Liver (tissue), 3 donors: ENCODE data around the gene ZDHHC9.
"Not testable (repeated sequence)": the region's sequence is repeated elsewhere in the genome, so short reads cannot be mapped to it uniquely, and the experiment has no call there.

Source experiments
- ATF3 ChIP-seq: IDR thresholded peaks from 2 replicates; pipeline ENCODE4 v1.6.1; 2016; ENCODE audit warnings: antibody characterized with exemption
- CTCF ChIP-seq: fragments of 150-350 bp; IDR thresholded peaks from 2 replicates; pipeline ENCODE4 v1.5.1; 2017; ENCODE audit warnings: improper control_type of control experiment, low read depth, low read length; ENCODE audit not compliant: missing input control
- FOXA1 ChIP-seq: IDR thresholded peaks from 2 replicates; pipeline ENCODE4 v1.6.1; 2016; ENCODE audit warnings: antibody characterized with exemption
- GABPA ChIP-seq, 2 donors: IDR thresholded peaks in 1 of 2; conservative IDR thresholded peaks in 1 of 2; 2 replicates each; pipeline ENCODE4 v1.6.1; 2016; ENCODE audit warnings: antibody characterized with exemption in 2 of 2, mild to moderate bottlenecking in 1 of 2, moderate library complexity in 1 of 2
- HNF4A ChIP-seq, 2 donors: conservative IDR thresholded peaks; 2 replicates each; pipeline ENCODE4 v1.6.1; 2016; ENCODE audit warnings: antibody characterized with exemption in 2 of 2, mild to moderate bottlenecking in 2 of 2
- HNF4G ChIP-seq: IDR thresholded peaks from 2 replicates; pipeline ENCODE4 v1.6.1; 2016; ENCODE audit warnings: antibody characterized with exemption
- JUND ChIP-seq, 2 donors: IDR thresholded peaks; 2 replicates each; pipeline ENCODE4 v1.6.1; 2016; ENCODE audit warnings: antibody characterized with exemption in 2 of 2
- MAX ChIP-seq: IDR thresholded peaks from 2 replicates; pipeline ENCODE4 v1.6.1; 2016; ENCODE audit warnings: antibody characterized with exemption
- RAD21 ChIP-seq, 2 donors: IDR thresholded peaks; 2 replicates each; pipeline ENCODE4 v1.6.1; 2016; ENCODE audit warnings: antibody characterized with exemption in 2 of 2, mild to moderate bottlenecking in 2 of 2
- REST ChIP-seq: IDR thresholded peaks from 2 replicates; pipeline ENCODE4 v1.6.1; 2016; ENCODE audit warnings: antibody characterized with exemption, mild to moderate bottlenecking
- SP1 ChIP-seq: IDR thresholded peaks from 2 replicates; pipeline ENCODE4 v1.6.1; 2018; ENCODE audit warnings: antibody characterized with exemption, mild to moderate bottlenecking
- TAF1 ChIP-seq: conservative IDR thresholded peaks from 2 replicates; pipeline ENCODE4 v1.6.1; 2016; ENCODE audit warnings: antibody characterized with exemption, mild to moderate bottlenecking
- YY1 ChIP-seq: IDR thresholded peaks from 2 replicates; pipeline ENCODE4 v1.6.1; 2016; ENCODE audit warnings: antibody characterized with exemption, mild to moderate bottlenecking
- ZBTB33 ChIP-seq: IDR thresholded peaks from 2 replicates; pipeline ENCODE4 v1.6.1; 2016; ENCODE audit warnings: antibody characterized with exemption
- donor health status: healthy.
- donor health status: healthy.

GRCh38 chrX:129851825-129852224 lies 8.1 kb upstream of the ZDHHC9 start:
- not testable (repeated sequence) for TF ChIP-seq CTCF; HNF4G; ZBTB33; RAD21 (IDR thresholded peaks at IDR 0.05); YY1; REST; TAF1; MAX; HNF4A (conservative IDR thresholded peaks at IDR 0.05); GABPA (IDR thresholded peaks at IDR 0.05 in 1 of 2, conservative IDR thresholded peaks at IDR 0.05 in 1 of 2); FOXA1; JUND (IDR thresholded peaks at IDR 0.05); ATF3; SP1
